HCEC 1CT (cell line): ENCODE data around the gene VSNL1.
"Not testable (repeated sequence)": the region's sequence is repeated elsewhere in the genome, so short reads cannot be mapped to it uniquely, and the experiment has no call there.

Source experiments
- DNase-seq: peaks from one replicate; pipeline ENCODE4 v3.0.0-alpha.2; 2017

Gene VSNL1

GRCh38 chr2:17543131-17543660, 2.7 kb downstream of the VSNL1 start:
- DNase-seq = no peak

GRCh38 chr2:17543848-17544247, 3.4 kb downstream of the VSNL1 start:
- DNase-seq = peak; percentile 18

GRCh38 chr2:17544256-17544655, 3.8 kb downstream of the VSNL1 start:
- DNase-seq = peak; percentile 67

GRCh38 chr2:17545680-17546613, 5.5 kb downstream of the VSNL1 start:
- no peak for DNase-seq

GRCh38 chr2:17547237-17547636, 6.7 kb downstream of the VSNL1 start:
- DNase-seq = no peak

- no peak for DNase-seq
Measured at GRCh38 chr2:17547737-17548136, 7.2 kb downstream of the VSNL1 start.

- no peak for DNase-seq
Measured at GRCh38 chr2:17550907-17551306, 10.4 kb downstream of the VSNL1 start.

GRCh38 chr2:17555150-17555549, 14.7 kb downstream of the VSNL1 start:
- no peak for DNase-seq

GRCh38 chr2:17557596-17557995, 17.1 kb downstream of the VSNL1 start:
- no peak for DNase-seq

- DNase-seq = no peak
Measured at GRCh38 chr2:17558053-17558452, 17.6 kb downstream of the VSNL1 start.

- DNase-seq = no peak
Measured at GRCh38 chr2:17558878-17559277, 18.4 kb downstream of the VSNL1 start.

GRCh38 chr2:17565726-17566125, 25.2 kb downstream of the VSNL1 start:
- not testable (repeated sequence) for DNase-seq

- no peak for DNase-seq
Measured at GRCh38 chr2:17571681-17572080, 31.2 kb downstream of the VSNL1 start.

- DNase-seq = peak; percentile 17
Measured at GRCh38 chr2:17573085-17573803, 32.7 kb downstream of the VSNL1 start.

GRCh38 chr2:17573804-17574175, 33.3 kb downstream of the VSNL1 start:
- DNase-seq = no peak

- DNase-seq = no peak
Measured at GRCh38 chr2:17574406-17575073, 34.0 kb downstream of the VSNL1 start.

- no peak for DNase-seq
Measured at GRCh38 chr2:17576802-17577201, 36.3 kb downstream of the VSNL1 start.

GRCh38 chr2:17578466-17578928, 38.0 kb downstream of the VSNL1 start:
- no peak for DNase-seq

GRCh38 chr2:17579605-17580318, 39.3 kb downstream of the VSNL1 start:
- no peak for DNase-seq

GRCh38 chr2:17580319-17580715, 39.8 kb downstream of the VSNL1 start:
- DNase-seq = no peak

GRCh38 chr2:17581831-17582230, 41.3 kb downstream of the VSNL1 start:
- no peak for DNase-seq

GRCh38 chr2:17583166-17583565, 42.7 kb downstream of the VSNL1 start:
- no peak for DNase-seq

GRCh38 chr2:17583646-17584045, 43.1 kb downstream of the VSNL1 start:
- no peak for DNase-seq
